DND-41 (cell line): Measurements from ENCODE around the gene GPR18.

Experiments
- ATAC-seq: fragments of 200-7000 bp; cut with Tn5 transposase; 3 replicates; pipeline ENCODE4 v1.9.1; 2021; ENCODE audit warnings: low read depth; ENCODE audit not compliant: insufficient read depth
- DNase-seq: peaks from one replicate; pipeline ENCODE4 v3.0.0-alpha.2; 2020
- H2AFZ ChIP-seq: 2 replicates; pipeline ENCODE4 v1.6.0; 2012; ENCODE audit warnings: low read depth, low read length
- H3K27ac ChIP-seq: 2 replicates; pipeline ENCODE4 v1.5.1; 2012; ENCODE audit warnings: low read length, inconsistent platforms
- H3K27me3 ChIP-seq: fragments of 200-600 bp; sonication (generic); 2 replicates; pipeline ENCODE4 v1.6.0; 2012; ENCODE audit warnings: low read length, mild to moderate bottlenecking, inconsistent platforms; ENCODE audit not compliant: insufficient read depth, poor library complexity
- H3K36me3 ChIP-seq: 2 replicates; pipeline ENCODE4 v1.5.1; 2012; ENCODE audit warnings: low read length, inconsistent platforms; ENCODE audit not compliant: insufficient read depth
- H3K4me1 ChIP-seq: 2 replicates; pipeline ENCODE4 v1.5.1; 2012; ENCODE audit warnings: mild to moderate bottlenecking, low read length; ENCODE audit not compliant: insufficient read depth
- H3K4me2 ChIP-seq: 2 replicates; pipeline ENCODE4 v1.6.0; 2012; ENCODE audit warnings: mild to moderate bottlenecking, moderate library complexity, low read length, inconsistent platforms; ENCODE audit not compliant: insufficient read depth
- H3K4me3 ChIP-seq, 2 experiments: fragments of 200-600 bp in 1 of 2; shearing (Covaris generic) in 1 of 2; 2 replicates each; pipeline ENCODE4 v1.5.1; 2012 to 2016; ENCODE audit warnings: inconsistent platforms in 2 of 2, low read length in 2 of 2, mild to moderate bottlenecking in 2 of 2, low read depth in 1 of 2, moderate library complexity in 1 of 2
- H3K79me2 ChIP-seq: 2 replicates; pipeline ENCODE4 v1.6.0; 2012; ENCODE audit warnings: low read length, inconsistent platforms; ENCODE audit not compliant: insufficient read depth
- H3K9ac ChIP-seq: 2 replicates; pipeline ENCODE4 v1.6.0; 2012; ENCODE audit warnings: low read depth, mild to moderate bottlenecking, inconsistent platforms, low read length, moderate library complexity
- H3K9me3 ChIP-seq: 2 replicates; pipeline ENCODE4 v1.5.1; 2012; ENCODE audit warnings: low read length, moderate library complexity, mild to moderate bottlenecking, inconsistent platforms; ENCODE audit not compliant: insufficient read depth, severe bottlenecking
- H4K20me1 ChIP-seq: 2 replicates; pipeline ENCODE4 v1.6.0; 2012; ENCODE audit warnings: low read length; ENCODE audit not compliant: insufficient read depth
- EZH2 ChIP-seq: IDR thresholded peaks from 3 replicates; pipeline ENCODE4 v1.6.1; 2012; ENCODE audit warnings: borderline replicate concordance, low read depth, mild to moderate bottlenecking, moderate library complexity, low read length, inconsistent platforms; ENCODE audit not compliant: severe bottlenecking
- TF ChIP-seq, protein P1 (sequence below): IDR thresholded peaks from 2 replicates; pipeline ENCODE4 v1.5.1; 2012; ENCODE audit warnings: borderline replicate concordance, low read length, moderate library complexity, mild to moderate bottlenecking; ENCODE audit not compliant: poor library complexity, severe bottlenecking; ENCODE audit errors: extremely low read depth

GPR18 gene

GRCh38 chr13:99282264-99283231 lies 24.4 kb upstream of the GPR18 start:
- no peak overlapping the region for H3K4me2 ChIP-seq
- no peak overlapping the region for H3K9ac ChIP-seq
- DNase-seq (no peak), ATAC-seq (no peak)
- peaks cover 29% of the 10 kb centered on the region for H3K79me2 ChIP-seq
- no peak overlapping the region for H3K4me3 ChIP-seq
- H3K9me3 ChIP-seq, result no peaks in the 10 kb centered on the region
- peaks cover 31% of the 10 kb centered on the region for H3K36me3 ChIP-seq
- no peaks in the 10 kb centered on the region for H3K4me1 ChIP-seq
- no peak overlapping the region for H2AFZ ChIP-seq
- H3K27ac ChIP-seq, result no peak overlapping the region
- H4K20me1 ChIP-seq, result peaks cover 9% of the 10 kb centered on the region; the same call in 1 of the 2 replicates
- no peaks in the 10 kb centered on the region for H3K27me3 ChIP-seq
- TF ChIP-seq, protein P1, sequence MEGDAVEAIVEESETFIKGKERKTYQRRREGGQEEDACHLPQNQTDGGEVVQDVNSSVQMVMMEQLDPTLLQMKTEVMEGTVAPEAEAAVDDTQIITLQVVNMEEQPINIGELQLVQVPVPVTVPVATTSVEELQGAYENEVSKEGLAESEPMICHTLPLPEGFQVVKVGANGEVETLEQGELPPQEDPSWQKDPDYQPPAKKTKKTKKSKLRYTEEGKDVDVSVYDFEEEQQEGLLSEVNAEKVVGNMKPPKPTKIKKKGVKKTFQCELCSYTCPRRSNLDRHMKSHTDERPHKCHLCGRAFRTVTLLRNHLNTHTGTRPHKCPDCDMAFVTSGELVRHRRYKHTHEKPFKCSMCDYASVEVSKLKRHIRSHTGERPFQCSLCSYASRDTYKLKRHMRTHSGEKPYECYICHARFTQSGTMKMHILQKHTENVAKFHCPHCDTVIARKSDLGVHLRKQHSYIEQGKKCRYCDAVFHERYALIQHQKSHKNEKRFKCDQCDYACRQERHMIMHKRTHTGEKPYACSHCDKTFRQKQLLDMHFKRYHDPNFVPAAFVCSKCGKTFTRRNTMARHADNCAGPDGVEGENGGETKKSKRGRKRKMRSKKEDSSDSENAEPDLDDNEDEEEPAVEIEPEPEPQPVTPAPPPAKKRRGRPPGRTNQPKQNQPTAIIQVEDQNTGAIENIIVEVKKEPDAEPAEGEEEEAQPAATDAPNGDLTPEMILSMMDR, result no peak
- TF ChIP-seq EZH2, result no peak

DNA sequence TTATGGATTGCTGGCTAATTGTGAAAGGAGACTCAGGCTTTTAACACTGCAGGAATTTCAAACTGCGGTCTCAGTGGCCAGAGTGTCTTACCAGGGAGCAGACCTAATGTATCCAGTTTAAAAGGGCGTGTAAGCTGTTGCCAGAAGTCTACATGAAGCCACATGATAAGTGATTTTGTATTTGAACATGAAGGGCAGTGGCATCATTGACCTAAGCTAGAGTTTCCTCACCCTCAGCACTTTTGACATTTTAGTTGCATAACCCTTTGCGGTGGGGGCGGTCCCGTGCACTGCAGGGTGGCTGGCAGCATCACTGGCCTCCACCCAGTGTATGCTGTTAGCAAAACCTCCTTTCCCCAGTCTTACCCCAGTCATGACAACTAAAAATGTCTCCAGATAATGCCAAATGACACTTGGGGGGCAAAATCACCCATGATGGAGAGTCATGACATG lies 23.7 kb upstream of the GPR18 start:
- H3K79me2 ChIP-seq, result peaks cover 31% of the 10 kb centered on the region
- TF ChIP-seq, protein P1, result no peak
- no peak for TF ChIP-seq EZH2

DNA sequence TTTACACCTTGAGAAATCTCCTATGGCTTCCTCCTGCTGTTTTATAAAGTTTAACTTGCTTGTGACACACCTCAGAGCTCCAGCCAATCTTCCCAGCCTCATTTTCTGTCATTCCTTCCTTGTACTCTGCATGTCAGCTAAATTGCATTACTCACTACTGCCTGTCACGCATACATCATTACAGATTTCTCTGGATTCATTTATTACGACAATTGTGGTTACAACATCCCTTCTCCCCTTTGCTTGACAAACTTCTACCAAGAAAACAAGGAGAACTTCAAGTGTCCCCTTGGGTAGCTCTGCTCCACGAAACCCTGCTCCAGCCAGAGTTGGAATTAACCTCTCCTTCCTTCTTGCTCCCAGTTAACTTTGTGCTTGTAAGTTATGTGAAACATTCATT lies 22.0 kb upstream of the GPR18 start:
- no peaks in the 10 kb centered on the region for H3K27me3 ChIP-seq
- H3K9me3 ChIP-seq, result no peaks in the 10 kb centered on the region
- DNase-seq, result no peak
- peaks cover 31% of the 10 kb centered on the region for H3K36me3 ChIP-seq
- no peak overlapping the region for H3K4me3 ChIP-seq
- H3K27ac ChIP-seq, result no peak overlapping the region
- H3K4me2 ChIP-seq, result no peak overlapping the region
- no peak for ATAC-seq
- peaks cover 31% of the 10 kb centered on the region for H3K79me2 ChIP-seq
- peaks cover 19% of the 10 kb centered on the region for H4K20me1 ChIP-seq
- no peak overlapping the region for H3K9ac ChIP-seq
- peaks cover 10% of the 10 kb centered on the region for H3K4me1 ChIP-seq
- no peak for TF ChIP-seq EZH2
- TF ChIP-seq, protein P1, result no peak
- no peak overlapping the region for H2AFZ ChIP-seq

More for the DNA sequence above, 23.7 kb upstream of the GPR18 start:
- H3K4me3 ChIP-seq, result no peak overlapping the region
- peaks cover 9% of the 10 kb centered on the region; the same call in 1 of the 2 replicates for H4K20me1 ChIP-seq
- ATAC-seq (no peak), DNase-seq (no peak)
- no peaks in the 10 kb centered on the region for H3K27me3 ChIP-seq
- no peak overlapping the region for H2AFZ ChIP-seq
- no peaks in the 10 kb centered on the region for H3K9me3 ChIP-seq
- peaks cover 26% of the 10 kb centered on the region for H3K36me3 ChIP-seq
- no peak overlapping the region for H3K9ac ChIP-seq
- H3K4me1 ChIP-seq, result no peaks in the 10 kb centered on the region
- no peak overlapping the region for H3K4me2 ChIP-seq
- no peak overlapping the region for H3K27ac ChIP-seq
